ENCODE measurements around the gene CUEDC1.

The CUEDC1 gene

GRCh38 chr17:57892820-57893595 is 62.2 kb downstream of the CUEDC1 start:
- ATAC-seq (replicated peaks) (peak; percentile 24), DNase-seq (no peak)
- no peaks in the 10 kb centered on the region for H3K36me3 Mint-ChIP-seq (ENCODE audit: insufficient read depth)
- no peak overlapping the region for H3K27ac Mint-ChIP-seq
- no peaks in the 10 kb centered on the region for H3K9me3 Mint-ChIP-seq
- peaks cover 6 to 7% of the 10 kb centered on the region in 2 donors for H3K4me1 Mint-ChIP-seq (ENCODE audit: low read depth in 2 of 2)
- H3K4me3 Mint-ChIP-seq, result no peak overlapping the region
- peaks cover 20 to 44% of the 10 kb centered on the region in 2 donors for H3K27me3 Mint-ChIP-seq

GRCh38 chr17:57892146-57892819 is 62.9 kb downstream of the CUEDC1 start:
- H3K27ac Mint-ChIP-seq, result no peak overlapping the region
- H3K9me3 Mint-ChIP-seq, result no peaks in the 10 kb centered on the region

GRCh38 chr17:57890857-57891232 is 64.4 kb downstream of the CUEDC1 start:
- DNase-seq (no peak), ATAC-seq (replicated peaks) (no peak)
- H3K27ac Mint-ChIP-seq, result no peak overlapping the region
- no peaks in the 10 kb centered on the region for H3K9me3 Mint-ChIP-seq
- H3K27me3 Mint-ChIP-seq, result peaks cover 20 to 44% of the 10 kb centered on the region in 2 donors
- peaks cover 6 to 7% of the 10 kb centered on the region in 2 donors for H3K4me1 Mint-ChIP-seq (ENCODE audit: low read depth in 2 of 2)
- H3K36me3 Mint-ChIP-seq (ENCODE audit: insufficient read depth), result no peaks in the 10 kb centered on the region
- no peak overlapping the region for H3K4me3 Mint-ChIP-seq

More at GRCh38 chr17:57892146-57892819, 62.9 kb downstream of the CUEDC1 start:
- H3K36me3 Mint-ChIP-seq (ENCODE audit: insufficient read depth), result no peaks in the 10 kb centered on the region
- peak; percentile 85 for ATAC-seq (replicated peaks)
- H3K27me3 Mint-ChIP-seq, result peaks cover 20 to 44% of the 10 kb centered on the region in 2 donors
- peak; percentile 74 to 84 (median 77) for DNase-seq
- H3K4me1 Mint-ChIP-seq (ENCODE audit: low read depth in 2 of 2), result peaks cover 6 to 7% of the 10 kb centered on the region in 2 donors
- no peak overlapping the region for H3K4me3 Mint-ChIP-seq

- Mint-ChIP-seq H3K4me3 (no peak overlapping the region), H3K4me1 (ENCODE audit: low read depth in 2 of 2) (peaks cover 6 to 7% of the 10 kb centered on the region in 2 donors), H3K27ac (no peak overlapping the region), H3K36me3 (ENCODE audit: insufficient read depth) (no peaks in the 10 kb centered on the region), H3K9me3 (no peaks in the 10 kb centered on the region), H3K27me3 (peaks cover 20 to 44% of the 10 kb centered on the region in 2 donors)
- ATAC-seq (replicated peaks), result no peak
- DNase-seq, result no peak
Measured at GRCh38 chr17:57889892-57890856, 65.0 kb downstream of the CUEDC1 start.

- H3K36me3 Mint-ChIP-seq (ENCODE audit: insufficient read depth), result no peaks in the 10 kb centered on the region
- no peak overlapping the region for H3K4me3 Mint-ChIP-seq
- H3K9me3 Mint-ChIP-seq, result no peaks in the 10 kb centered on the region
- no peak overlapping the region for H3K27ac Mint-ChIP-seq
- peaks cover 20 to 50% of the 10 kb centered on the region in 2 donors for H3K27me3 Mint-ChIP-seq
- DNase-seq, result no peak
- ATAC-seq (replicated peaks), result no peak
- H3K4me1 Mint-ChIP-seq (ENCODE audit: low read depth in 2 of 2), result peaks cover 6 to 7% of the 10 kb centered on the region in 2 donors
Measured at GRCh38 chr17:57889252-57889651, 66.0 kb downstream of the CUEDC1 start.

- no peaks in the 10 kb centered on the region for H3K9me3 Mint-ChIP-seq
- peaks cover 20 to 50% of the 10 kb centered on the region in 2 donors for H3K27me3 Mint-ChIP-seq
- peaks cover 6 to 7% of the 10 kb centered on the region in 2 donors for H3K4me1 Mint-ChIP-seq (ENCODE audit: low read depth in 2 of 2)
- no peaks in the 10 kb centered on the region for H3K36me3 Mint-ChIP-seq (ENCODE audit: insufficient read depth)
- H3K4me3 Mint-ChIP-seq, result no peak overlapping the region
- no peak for ATAC-seq (replicated peaks)
- no peak for DNase-seq
- no peak overlapping the region for H3K27ac Mint-ChIP-seq
Measured at GRCh38 chr17:57888311-57889216, 66.6 kb downstream of the CUEDC1 start.

GRCh38 chr17:57887161-57887560 is 68.1 kb downstream of the CUEDC1 start:
- ATAC-seq (replicated peaks), result no peak
- Mint-ChIP-seq H3K9me3 (no peaks in the 10 kb centered on the region), H3K27ac (no peak overlapping the region), H3K27me3 (peaks cover 18 to 43% of the 10 kb centered on the region in 2 donors), H3K4me3 (no peak overlapping the region), H3K4me1 (ENCODE audit: low read depth in 2 of 2) (no peaks in the 10 kb centered on the region), H3K36me3 (ENCODE audit: insufficient read depth) (no peaks in the 10 kb centered on the region)
- no peak for DNase-seq

- H3K9me3 Mint-ChIP-seq, result no peaks in the 10 kb centered on the region
- no peaks in the 10 kb centered on the region for H3K4me1 Mint-ChIP-seq (ENCODE audit: low read depth in 2 of 2)
- no peak overlapping the region for H3K4me3 Mint-ChIP-seq
- ATAC-seq (replicated peaks), result no peak
- DNase-seq, result no peak
- no peak overlapping the region for H3K27ac Mint-ChIP-seq
- H3K36me3 Mint-ChIP-seq (ENCODE audit: insufficient read depth), result no peaks in the 10 kb centered on the region
- H3K27me3 Mint-ChIP-seq, result peaks cover 6 to 34% of the 10 kb centered on the region in 2 donors
Measured at GRCh38 chr17:57886020-57886419, 69.2 kb downstream of the CUEDC1 start.

- H3K27me3 Mint-ChIP-seq, result peaks cover 5 to 36% of the 10 kb centered on the region in 2 donors
- no peaks in the 10 kb centered on the region for H3K36me3 Mint-ChIP-seq (ENCODE audit: insufficient read depth)
- no peaks in the 10 kb centered on the region for H3K4me1 Mint-ChIP-seq (ENCODE audit: low read depth in 2 of 2)
- H3K4me3 Mint-ChIP-seq, result no peak overlapping the region
- ATAC-seq (replicated peaks) (no peak), DNase-seq (no peak)
- no peak overlapping the region for H3K27ac Mint-ChIP-seq
- H3K9me3 Mint-ChIP-seq, result no peaks in the 10 kb centered on the region
Measured at GRCh38 chr17:57885148-57885915, 69.9 kb downstream of the CUEDC1 start.

- Mint-ChIP-seq H3K36me3 (ENCODE audit: insufficient read depth) (no peaks in the 10 kb centered on the region), H3K4me1 (ENCODE audit: low read depth in 2 of 2) (peaks cover 0 to 2% of the 10 kb centered on the region in 2 donors), H3K27ac (no peak overlapping the region), H3K4me3 (no peak overlapping the region), H3K27me3 (peaks cover 9 to 50% of the 10 kb centered on the region in 2 donors), H3K9me3 (no peaks in the 10 kb centered on the region)
- no peak for ATAC-seq (replicated peaks)
- DNase-seq, result no peak
Measured at GRCh38 chr17:57881783-57882351, 73.3 kb downstream of the CUEDC1 start.

GRCh38 chr17:57881143-57881542 is 74.1 kb downstream of the CUEDC1 start:
- H3K36me3 Mint-ChIP-seq (ENCODE audit: insufficient read depth), result no peaks in the 10 kb centered on the region
- H3K4me1 Mint-ChIP-seq (ENCODE audit: low read depth in 2 of 2), result peaks cover 0 to 2% of the 10 kb centered on the region in 2 donors
- H3K4me3 Mint-ChIP-seq, result no peak overlapping the region
- peaks cover 14 to 57% of the 10 kb centered on the region in 2 donors for H3K27me3 Mint-ChIP-seq
- no peak overlapping the region for H3K27ac Mint-ChIP-seq
- DNase-seq (no peak), ATAC-seq (replicated peaks) (no peak)
- no peaks in the 10 kb centered on the region for H3K9me3 Mint-ChIP-seq

- Mint-ChIP-seq H3K4me1 (ENCODE audit: low read depth in 2 of 2) (peaks cover 0 to 2% of the 10 kb centered on the region in 2 donors), H3K4me3 (no peak overlapping the region), H3K27me3 (peaks cover 22 to 68% of the 10 kb centered on the region in 2 donors), H3K9me3 (no peaks in the 10 kb centered on the region), H3K36me3 (ENCODE audit: insufficient read depth) (no peaks in the 10 kb centered on the region), H3K27ac (no peak overlapping the region)
- ATAC-seq (replicated peaks) (no peak), DNase-seq (no peak)
Measured at GRCh38 chr17:57880086-57880456, 75.1 kb downstream of the CUEDC1 start.

Data from effector memory CD8-positive, alpha-beta T cell (primary cell).